VCaP (cell line): ENCODE data around the gene FOCAD.
"Not testable (repeated sequence)": the region's sequence is repeated elsewhere in the genome, so short reads cannot be mapped to it uniquely, and the experiment has no call there.

ENCODE experiments used
- H3K27ac ChIP-seq: fragments of 450-650 bp; 2 replicates; pipeline ENCODE4 v1.5.1; 2017
- TF ChIP-seq, protein P1 (sequence below): fragments of 450-650 bp; conservative IDR thresholded peaks from 2 replicates; pipeline ENCODE4 v1.5.1; 2017; ENCODE audit warnings: mild to moderate bottlenecking, moderate library complexity

Gene FOCAD

DNA sequence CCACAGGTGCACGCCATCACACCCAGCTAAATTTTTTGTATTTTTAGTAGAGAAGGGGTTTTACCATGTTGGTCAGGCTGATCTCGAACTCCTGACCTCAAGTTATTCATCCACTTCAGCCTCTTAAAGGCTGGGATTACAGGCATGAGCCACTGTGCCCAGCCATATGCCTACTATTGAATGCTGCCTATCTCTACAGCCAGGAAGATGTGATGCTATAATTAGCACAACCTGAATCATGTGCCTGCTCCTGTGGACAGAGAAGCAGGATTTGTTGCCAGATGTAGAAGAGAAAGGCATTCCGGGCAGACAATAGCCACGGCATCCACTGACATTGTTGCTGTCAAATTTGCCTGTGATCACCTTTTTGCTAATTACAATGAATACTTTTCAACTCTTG, 37.4 kb upstream of the FOCAD start:
- H3K27ac ChIP-seq = no peak overlapping the region
- TF ChIP-seq, protein P1, sequence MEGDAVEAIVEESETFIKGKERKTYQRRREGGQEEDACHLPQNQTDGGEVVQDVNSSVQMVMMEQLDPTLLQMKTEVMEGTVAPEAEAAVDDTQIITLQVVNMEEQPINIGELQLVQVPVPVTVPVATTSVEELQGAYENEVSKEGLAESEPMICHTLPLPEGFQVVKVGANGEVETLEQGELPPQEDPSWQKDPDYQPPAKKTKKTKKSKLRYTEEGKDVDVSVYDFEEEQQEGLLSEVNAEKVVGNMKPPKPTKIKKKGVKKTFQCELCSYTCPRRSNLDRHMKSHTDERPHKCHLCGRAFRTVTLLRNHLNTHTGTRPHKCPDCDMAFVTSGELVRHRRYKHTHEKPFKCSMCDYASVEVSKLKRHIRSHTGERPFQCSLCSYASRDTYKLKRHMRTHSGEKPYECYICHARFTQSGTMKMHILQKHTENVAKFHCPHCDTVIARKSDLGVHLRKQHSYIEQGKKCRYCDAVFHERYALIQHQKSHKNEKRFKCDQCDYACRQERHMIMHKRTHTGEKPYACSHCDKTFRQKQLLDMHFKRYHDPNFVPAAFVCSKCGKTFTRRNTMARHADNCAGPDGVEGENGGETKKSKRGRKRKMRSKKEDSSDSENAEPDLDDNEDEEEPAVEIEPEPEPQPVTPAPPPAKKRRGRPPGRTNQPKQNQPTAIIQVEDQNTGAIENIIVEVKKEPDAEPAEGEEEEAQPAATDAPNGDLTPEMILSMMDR = no peak

DNA sequence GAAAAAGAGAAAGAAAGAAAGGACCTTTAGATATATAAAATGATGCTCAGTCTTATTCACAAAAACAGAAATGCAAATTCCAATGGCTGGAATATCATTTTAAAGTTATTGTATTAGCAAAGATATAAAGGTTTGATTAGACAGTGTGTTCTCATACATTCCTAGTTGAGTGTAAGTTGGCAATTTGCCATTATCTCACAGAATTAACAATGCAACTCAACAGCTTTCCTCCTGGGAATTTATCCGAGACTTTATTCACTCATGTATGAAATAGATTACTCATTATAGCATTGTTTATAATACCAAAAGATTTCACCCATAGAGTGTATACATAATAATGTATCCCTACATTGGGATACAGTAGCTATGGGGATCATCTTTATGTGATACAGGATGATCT, 34.7 kb upstream of the FOCAD start:
- TF ChIP-seq, protein P1 = no peak
- no peak overlapping the region for H3K27ac ChIP-seq

GRCh38 chr9:20650313-20650712, 33.7 kb upstream of the FOCAD start:
- TF ChIP-seq, protein P1 = no peak
- H3K27ac ChIP-seq = no peak overlapping the region

DNA sequence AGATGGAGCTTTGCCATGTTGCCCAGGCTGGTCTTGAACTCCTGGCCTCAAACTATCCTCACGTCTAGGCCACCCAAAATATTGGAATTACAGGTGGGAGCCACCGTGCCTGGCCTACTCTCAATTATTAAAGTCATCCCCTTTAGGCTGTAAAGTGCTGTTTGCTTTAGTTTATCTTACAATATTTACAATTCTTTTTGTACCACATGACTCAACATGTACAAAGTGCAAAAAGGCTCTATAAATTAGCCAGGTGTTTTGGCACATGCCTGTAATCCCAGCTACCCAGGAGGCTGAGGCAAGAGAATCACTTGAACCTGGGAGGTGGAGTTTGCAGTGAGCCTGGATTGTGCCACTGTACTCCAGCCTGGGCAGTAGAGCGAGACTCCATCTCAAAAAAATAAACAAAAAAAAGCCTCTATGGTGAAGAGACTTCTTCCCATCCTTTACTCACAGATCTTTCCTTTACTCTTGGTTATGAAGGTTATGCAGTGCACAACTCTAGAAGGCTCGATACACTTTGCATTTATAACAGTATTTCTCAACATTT, 33.2 kb upstream of the FOCAD start:
- TF ChIP-seq, protein P1 = no peak
- H3K27ac ChIP-seq = no peak overlapping the region

DNA sequence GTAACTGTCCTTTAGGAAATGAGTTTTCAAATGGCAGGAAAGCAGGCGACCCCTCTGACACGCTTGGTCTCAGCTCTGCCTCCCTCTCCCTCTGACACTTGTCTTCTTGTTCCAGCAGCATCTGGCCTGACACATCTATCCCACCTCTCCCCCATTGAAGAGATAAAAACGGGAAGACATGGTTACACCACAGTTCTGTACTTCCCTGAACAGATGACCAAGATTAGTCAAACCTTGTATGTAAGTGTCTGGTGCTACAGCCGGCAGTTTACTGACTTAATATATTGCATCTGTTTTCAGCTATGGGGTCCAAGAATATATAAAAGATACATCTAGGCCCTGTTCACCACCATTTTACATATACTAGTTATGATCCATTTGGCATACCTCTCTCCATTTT, 32.1 kb upstream of the FOCAD start:
- TF ChIP-seq, protein P1 = no peak
- no peak overlapping the region for H3K27ac ChIP-seq

DNA sequence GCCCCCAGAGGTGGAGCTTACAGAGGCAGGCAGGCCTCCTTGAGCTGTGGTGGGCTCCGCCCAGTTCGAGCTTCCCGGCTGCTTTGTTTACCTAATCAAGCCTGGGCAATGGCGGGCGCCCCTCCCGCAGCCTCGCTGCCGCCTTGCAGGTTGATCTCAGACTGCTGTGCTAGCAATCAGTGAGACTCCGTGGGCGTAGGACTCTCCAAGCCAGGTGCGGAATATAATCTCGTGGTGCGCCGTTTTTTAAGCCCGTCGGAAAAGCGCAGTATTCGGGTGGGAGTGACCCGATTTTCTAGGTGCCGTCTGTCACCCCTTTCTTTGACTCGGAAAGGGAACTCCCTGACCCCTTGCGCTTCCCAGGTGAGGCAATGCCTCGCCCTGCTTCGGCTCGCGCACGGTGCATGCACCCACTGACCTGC, 25.8 kb upstream of the FOCAD start:
- H3K27ac ChIP-seq = not testable (repeated sequence)

DNA sequence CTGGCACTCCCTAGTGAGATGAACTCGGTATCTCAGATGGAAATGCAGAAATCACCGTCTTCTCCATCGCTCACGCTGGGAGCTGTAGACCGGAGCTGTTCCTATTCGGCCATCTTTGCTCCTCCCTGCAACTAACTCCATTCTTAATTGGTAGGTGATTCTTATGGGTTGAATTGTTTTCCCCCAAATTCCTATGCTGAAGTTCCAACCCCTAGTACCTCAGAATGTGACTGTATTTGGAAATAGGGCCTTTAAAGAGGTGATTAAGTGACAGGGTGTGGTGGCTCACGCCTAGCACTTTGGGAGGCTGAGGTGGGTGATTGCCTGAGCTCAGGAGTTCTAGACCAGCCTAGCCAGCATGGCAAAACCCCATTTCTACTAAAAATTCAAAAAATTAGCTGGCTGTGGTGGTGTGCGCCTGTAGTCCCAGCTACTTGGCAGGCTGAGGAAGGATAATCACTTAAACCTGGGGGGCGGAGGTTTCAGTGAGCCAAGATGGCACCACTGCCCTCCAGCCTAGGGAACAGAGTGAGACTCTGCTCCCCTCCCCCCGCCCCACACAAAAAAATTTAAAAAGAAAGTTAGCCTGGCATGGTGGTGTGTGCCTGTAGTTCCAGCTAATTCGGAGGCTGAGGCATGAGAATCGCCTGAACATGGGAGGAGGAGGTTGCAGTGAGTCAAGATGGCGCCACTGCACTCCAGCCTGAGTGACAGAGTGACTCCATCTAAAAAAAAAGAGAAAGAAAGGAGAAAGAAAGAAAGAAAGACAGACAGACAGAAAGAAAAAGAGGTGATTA, 25.2 kb upstream of the FOCAD start:
- no peak overlapping the region for H3K27ac ChIP-seq
- TF ChIP-seq, protein P1 = no peak

DNA sequence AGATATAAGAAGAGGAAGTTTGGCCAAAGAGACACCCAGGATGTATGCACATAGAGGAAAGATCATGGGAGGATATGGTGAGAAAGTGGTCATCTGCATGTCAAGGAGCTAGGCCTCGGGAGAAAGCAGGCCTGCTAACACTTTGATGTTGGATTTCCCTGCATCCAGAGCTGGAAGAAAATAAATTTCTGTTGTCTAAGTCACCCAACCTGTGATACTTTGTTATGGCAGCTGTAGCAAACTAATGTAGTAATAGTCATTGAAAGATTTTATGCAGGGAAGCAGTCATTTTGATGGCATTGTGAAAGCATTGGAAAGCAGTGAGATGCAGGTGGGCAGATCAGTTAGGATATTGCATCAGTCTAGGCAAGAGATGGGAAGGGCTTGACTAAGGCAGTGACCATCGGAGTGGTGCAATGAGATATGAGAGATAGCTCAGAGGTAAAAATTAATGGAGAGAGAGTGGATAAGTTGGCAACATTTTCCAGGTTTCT, 24.5 kb upstream of the FOCAD start:
- TF ChIP-seq, protein P1 = no peak
- H3K27ac ChIP-seq = no peak overlapping the region
